ENCODE measurements around the gene PELI1. TPM values are rescaled to one million over a fixed set of nuclear protein-coding genes. Genes with fewer than 3 reads are reported as not detected.

Gene PELI1
- polyA plus RNA-seq, 1 donor from 2014 or later: 34.9 TPM

GRCh38 chr2:64189167-64189566 lies 44.9 kb upstream of the PELI1 start:
- H2AFZ ChIP-seq (ENCODE audit: low read depth, low read length): no peak overlapping the region

GRCh38 chr2:64186699-64187605 lies 42.7 kb upstream of the PELI1 start:
- TF ChIP-seq SMC3 (conservative IDR thresholded peaks at IDR 0.05; ENCODE audit: poor library complexity) (no peak), TAF1 (IDR thresholded peaks at IDR 0.05; ENCODE audit: low read depth) (no peak), MXI1 (conservative IDR thresholded peaks at IDR 0.05; ENCODE audit: poor library complexity, severe bottlenecking) (no peak), RAD21 (conservative IDR thresholded peaks at IDR 0.05) (no peak), EP300 (conservative IDR thresholded peaks at IDR 0.05; ENCODE audit: poor library complexity, severe bottlenecking) (no peak), POLR2AphosphoS5 (IDR thresholded peaks at IDR 0.05) (no peak)
- Histone ChIP-seq H2AFZ (ENCODE audit: low read depth, low read length) (no peak overlapping the region), H3K9me2 (ENCODE audit: insufficient read depth, low read length) (no peaks in the 10 kb centered on the region), H3K9me3 (ENCODE audit: low read length) (no peaks in the 10 kb centered on the region), H3K9ac (ENCODE audit: low read length) (no peak overlapping the region), H3K4me3 (ENCODE audit: low read length) (no peak overlapping the region), H4K20me1 (ENCODE audit: insufficient read depth) (no peaks in the 10 kb centered on the region), H3K4me2 (ENCODE audit: low read length) (no peak overlapping the region), H3K36me3 (ENCODE audit: insufficient read depth, low read length) (no peaks in the 10 kb centered on the region), H3K27me3 (ENCODE audit: insufficient read depth, low read depth, low read length) (no peaks in the 10 kb centered on the region), H3K79me2 (replicated peaks; ENCODE audit: insufficient read depth, low read length) (no peaks in the 10 kb centered on the region), H3K27ac (ENCODE audit: low read length) (no peak overlapping the region), H3F3A (ENCODE audit: insufficient read depth, low read length, poor library complexity, severe bottlenecking) (no peaks in the 10 kb centered on the region)

More at GRCh38 chr2:64189167-64189566, 44.9 kb upstream of the PELI1 start:
- no peak for TF ChIP-seq TAF1 (IDR thresholded peaks at IDR 0.05; ENCODE audit: low read depth)
- no peak overlapping the region for H3K4me2 ChIP-seq (ENCODE audit: low read length)
- no peak overlapping the region for H3K27ac ChIP-seq (ENCODE audit: low read length)
- no peak overlapping the region for H3K4me3 ChIP-seq (ENCODE audit: low read length)
- no peaks in the 10 kb centered on the region for H3K9me3 ChIP-seq (ENCODE audit: low read length)
- H3K9ac ChIP-seq (ENCODE audit: low read length): no peak overlapping the region
- H3F3A ChIP-seq (ENCODE audit: insufficient read depth, low read length, poor library complexity, severe bottlenecking): no peaks in the 10 kb centered on the region
- H3K36me3 ChIP-seq (ENCODE audit: insufficient read depth, low read length): no peaks in the 10 kb centered on the region
- H4K20me1 ChIP-seq (ENCODE audit: insufficient read depth): no peaks in the 10 kb centered on the region
- H3K27me3 ChIP-seq (ENCODE audit: insufficient read depth, low read depth, low read length): no peaks in the 10 kb centered on the region
- H3K9me2 ChIP-seq (ENCODE audit: insufficient read depth, low read length): no peaks in the 10 kb centered on the region
- H3K79me2 ChIP-seq (replicated peaks; ENCODE audit: insufficient read depth, low read length): no peaks in the 10 kb centered on the region

- no peaks in the 10 kb centered on the region for H3K36me3 ChIP-seq (ENCODE audit: insufficient read depth, low read length)
- H2AFZ ChIP-seq (ENCODE audit: low read depth, low read length): no peak overlapping the region
- no peaks in the 10 kb centered on the region for H3K9me2 ChIP-seq (ENCODE audit: insufficient read depth, low read length)
- H3K9ac ChIP-seq (ENCODE audit: low read length): no peak overlapping the region
- H3K9me3 ChIP-seq (ENCODE audit: low read length): no peaks in the 10 kb centered on the region
- H3F3A ChIP-seq (ENCODE audit: insufficient read depth, low read length, poor library complexity, severe bottlenecking): no peaks in the 10 kb centered on the region
- no peaks in the 10 kb centered on the region for H3K79me2 ChIP-seq (replicated peaks; ENCODE audit: insufficient read depth, low read length)
- H3K4me3 ChIP-seq (ENCODE audit: low read length): no peak overlapping the region
- TF ChIP-seq MXI1 (conservative IDR thresholded peaks at IDR 0.05; ENCODE audit: poor library complexity, severe bottlenecking): no peak
- TF ChIP-seq EP300 (conservative IDR thresholded peaks at IDR 0.05; ENCODE audit: poor library complexity, severe bottlenecking): no peak
- no peak for TF ChIP-seq EZH2 (IDR thresholded peaks at IDR 0.05; ENCODE audit: borderline replicate concordance, insufficient read depth, low read length, poor library complexity, severe bottlenecking)
- TF ChIP-seq, protein P1, sequence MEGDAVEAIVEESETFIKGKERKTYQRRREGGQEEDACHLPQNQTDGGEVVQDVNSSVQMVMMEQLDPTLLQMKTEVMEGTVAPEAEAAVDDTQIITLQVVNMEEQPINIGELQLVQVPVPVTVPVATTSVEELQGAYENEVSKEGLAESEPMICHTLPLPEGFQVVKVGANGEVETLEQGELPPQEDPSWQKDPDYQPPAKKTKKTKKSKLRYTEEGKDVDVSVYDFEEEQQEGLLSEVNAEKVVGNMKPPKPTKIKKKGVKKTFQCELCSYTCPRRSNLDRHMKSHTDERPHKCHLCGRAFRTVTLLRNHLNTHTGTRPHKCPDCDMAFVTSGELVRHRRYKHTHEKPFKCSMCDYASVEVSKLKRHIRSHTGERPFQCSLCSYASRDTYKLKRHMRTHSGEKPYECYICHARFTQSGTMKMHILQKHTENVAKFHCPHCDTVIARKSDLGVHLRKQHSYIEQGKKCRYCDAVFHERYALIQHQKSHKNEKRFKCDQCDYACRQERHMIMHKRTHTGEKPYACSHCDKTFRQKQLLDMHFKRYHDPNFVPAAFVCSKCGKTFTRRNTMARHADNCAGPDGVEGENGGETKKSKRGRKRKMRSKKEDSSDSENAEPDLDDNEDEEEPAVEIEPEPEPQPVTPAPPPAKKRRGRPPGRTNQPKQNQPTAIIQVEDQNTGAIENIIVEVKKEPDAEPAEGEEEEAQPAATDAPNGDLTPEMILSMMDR (IDR thresholded peaks at IDR 0.05; ENCODE audit: poor library complexity, severe bottlenecking): no peak
- no peak for TF ChIP-seq RAD21 (conservative IDR thresholded peaks at IDR 0.05)
- TF ChIP-seq REST (IDR thresholded peaks at IDR 0.05; ENCODE audit: borderline replicate concordance): no peak
- no peak for TF ChIP-seq SMC3 (conservative IDR thresholded peaks at IDR 0.05; ENCODE audit: poor library complexity)
- no peak for TF ChIP-seq POLR2AphosphoS5 (IDR thresholded peaks at IDR 0.05)
- no peak for TF ChIP-seq TAF1 (IDR thresholded peaks at IDR 0.05; ENCODE audit: low read depth)
- no peak overlapping the region for H3K27ac ChIP-seq (ENCODE audit: low read length)
- H3K4me2 ChIP-seq (ENCODE audit: low read length): no peak overlapping the region
- H3K27me3 ChIP-seq (ENCODE audit: insufficient read depth, low read depth, low read length): no peaks in the 10 kb centered on the region
- H4K20me1 ChIP-seq (ENCODE audit: insufficient read depth): no peaks in the 10 kb centered on the region
Measured at GRCh38 chr2:64179582-64180321, 35.5 kb upstream of the PELI1 start.

Data from neural cell (in vitro differentiated cells).